WTC11 (cell line): Measurements from ENCODE around the gene SIGLEC1.

ENCODE experiments used
- ATF1 ChIP-seq: sonication (generic); formaldehyde crosslinking; IDR thresholded peaks from 2 replicates; pipeline ENCODE4 v1.8.1; 2023; ENCODE audit warnings: mild to moderate bottlenecking, moderate library complexity, missing genetic modification reagents
- CREM ChIP-seq: sonication (generic); formaldehyde crosslinking; IDR thresholded peaks from 2 replicates; pipeline ENCODE4 v1.8.1; 2022; ENCODE audit warnings: mild to moderate bottlenecking, missing genetic modification reagents, moderate library complexity
- FOXJ3 ChIP-seq: sonication (generic); formaldehyde crosslinking; IDR thresholded peaks from 2 replicates; pipeline ENCODE4 v1.9.0; 2021; ENCODE audit warnings: missing genetic modification reagents, mild to moderate bottlenecking, borderline replicate concordance
- SMAD4 ChIP-seq: sonication (generic); formaldehyde crosslinking; IDR thresholded peaks from 2 replicates; pipeline ENCODE4 v1.8.0; 2022; ENCODE audit warnings: mild to moderate bottlenecking, missing genetic modification reagents
- SP1 ChIP-seq: sonication (generic); formaldehyde crosslinking; conservative IDR thresholded peaks from 2 replicates; pipeline ENCODE4 v1.8.1; 2022; ENCODE audit warnings: missing genetic modification reagents
- ZNF317 ChIP-seq: sonication (generic); formaldehyde crosslinking; IDR thresholded peaks from 2 replicates; pipeline ENCODE4 v1.8.1; 2023; ENCODE audit warnings: low read depth, mild to moderate bottlenecking, moderate library complexity, missing genetic modification reagents, borderline replicate concordance
- TF ChIP-seq, protein P1 (sequence below): sonication (generic); formaldehyde crosslinking; conservative IDR thresholded peaks from 2 replicates; pipeline ENCODE4 v1.8.1; 2023; ENCODE audit warnings: mild to moderate bottlenecking, low read depth, missing genetic modification reagents, moderate library complexity
- TF ChIP-seq, protein P2 (sequence below): fragments of 200-600 bp; IDR thresholded peaks from 2 replicates; pipeline ENCODE4 v1.8.0; 2022; ENCODE audit warnings: antibody characterized with exemption

DNA sequence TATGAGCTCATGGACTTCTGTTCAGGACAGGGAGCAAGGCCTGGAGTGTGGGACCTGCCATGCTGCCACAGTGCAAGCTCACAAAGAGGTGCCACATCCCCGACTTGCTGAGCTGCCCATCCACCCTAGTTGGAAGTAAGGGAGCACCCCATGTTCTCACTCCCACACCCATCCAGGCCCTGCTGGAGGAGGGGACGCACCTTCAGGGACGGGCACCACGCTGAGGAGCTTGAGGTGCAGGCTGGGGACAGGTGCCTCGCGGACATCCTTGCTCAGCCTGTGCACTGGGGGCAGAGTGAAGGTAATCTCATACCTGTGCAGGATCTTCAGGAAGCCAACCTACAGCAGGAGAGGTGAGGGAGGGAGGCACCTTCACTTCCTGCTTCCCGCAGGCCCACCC is 42.9 kb upstream of the SIGLEC1 start:
- TF ChIP-seq, protein P1, sequence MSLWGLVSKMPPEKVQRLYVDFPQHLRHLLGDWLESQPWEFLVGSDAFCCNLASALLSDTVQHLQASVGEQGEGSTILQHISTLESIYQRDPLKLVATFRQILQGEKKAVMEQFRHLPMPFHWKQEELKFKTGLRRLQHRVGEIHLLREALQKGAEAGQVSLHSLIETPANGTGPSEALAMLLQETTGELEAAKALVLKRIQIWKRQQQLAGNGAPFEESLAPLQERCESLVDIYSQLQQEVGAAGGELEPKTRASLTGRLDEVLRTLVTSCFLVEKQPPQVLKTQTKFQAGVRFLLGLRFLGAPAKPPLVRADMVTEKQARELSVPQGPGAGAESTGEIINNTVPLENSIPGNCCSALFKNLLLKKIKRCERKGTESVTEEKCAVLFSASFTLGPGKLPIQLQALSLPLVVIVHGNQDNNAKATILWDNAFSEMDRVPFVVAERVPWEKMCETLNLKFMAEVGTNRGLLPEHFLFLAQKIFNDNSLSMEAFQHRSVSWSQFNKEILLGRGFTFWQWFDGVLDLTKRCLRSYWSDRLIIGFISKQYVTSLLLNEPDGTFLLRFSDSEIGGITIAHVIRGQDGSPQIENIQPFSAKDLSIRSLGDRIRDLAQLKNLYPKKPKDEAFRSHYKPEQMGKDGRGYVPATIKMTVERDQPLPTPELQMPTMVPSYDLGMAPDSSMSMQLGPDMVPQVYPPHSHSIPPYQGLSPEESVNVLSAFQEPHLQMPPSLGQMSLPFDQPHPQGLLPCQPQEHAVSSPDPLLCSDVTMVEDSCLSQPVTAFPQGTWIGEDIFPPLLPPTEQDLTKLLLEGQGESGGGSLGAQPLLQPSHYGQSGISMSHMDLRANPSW (CRISPR knock-in tag) = no peak
- no peak for TF ChIP-seq ATF1
- no peak for TF ChIP-seq ZNF317
- TF ChIP-seq SP1 (CRISPR knock-in tag) = no peak
- TF ChIP-seq SMAD4 = no peak
- TF ChIP-seq, protein P2, sequence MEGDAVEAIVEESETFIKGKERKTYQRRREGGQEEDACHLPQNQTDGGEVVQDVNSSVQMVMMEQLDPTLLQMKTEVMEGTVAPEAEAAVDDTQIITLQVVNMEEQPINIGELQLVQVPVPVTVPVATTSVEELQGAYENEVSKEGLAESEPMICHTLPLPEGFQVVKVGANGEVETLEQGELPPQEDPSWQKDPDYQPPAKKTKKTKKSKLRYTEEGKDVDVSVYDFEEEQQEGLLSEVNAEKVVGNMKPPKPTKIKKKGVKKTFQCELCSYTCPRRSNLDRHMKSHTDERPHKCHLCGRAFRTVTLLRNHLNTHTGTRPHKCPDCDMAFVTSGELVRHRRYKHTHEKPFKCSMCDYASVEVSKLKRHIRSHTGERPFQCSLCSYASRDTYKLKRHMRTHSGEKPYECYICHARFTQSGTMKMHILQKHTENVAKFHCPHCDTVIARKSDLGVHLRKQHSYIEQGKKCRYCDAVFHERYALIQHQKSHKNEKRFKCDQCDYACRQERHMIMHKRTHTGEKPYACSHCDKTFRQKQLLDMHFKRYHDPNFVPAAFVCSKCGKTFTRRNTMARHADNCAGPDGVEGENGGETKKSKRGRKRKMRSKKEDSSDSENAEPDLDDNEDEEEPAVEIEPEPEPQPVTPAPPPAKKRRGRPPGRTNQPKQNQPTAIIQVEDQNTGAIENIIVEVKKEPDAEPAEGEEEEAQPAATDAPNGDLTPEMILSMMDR = no peak
- TF ChIP-seq FOXJ3 (CRISPR knock-in tag) = no peak
- TF ChIP-seq CREM = no peak
